Duodenal mucosa (tissue), 2 donors: ENCODE results near the gene ITPK1.

ENCODE experiments used
- H3K27ac ChIP-seq: one replicate; pipeline ENCODE4 v1.7.0; 2013; ENCODE audit warnings: low read depth, low read length
- H3K27me3 ChIP-seq, 2 donors: one replicate each; pipeline ENCODE4 v1.7.0; 2013; ENCODE audit warnings: low read length in 2 of 2, control low read depth in 1 of 2; ENCODE audit not compliant: insufficient read depth in 2 of 2, control insufficient read depth in 1 of 2
- H3K36me3 ChIP-seq, 2 donors: one replicate each; pipeline ENCODE4 v1.7.0; 2013; ENCODE audit warnings: low read length in 2 of 2, control low read depth in 1 of 2; ENCODE audit not compliant: insufficient read depth in 2 of 2, control insufficient read depth in 1 of 2
- H3K4me1 ChIP-seq, 2 donors: one replicate each; pipeline ENCODE4 v1.7.0; 2013; ENCODE audit warnings: low read length in 2 of 2, control low read depth in 1 of 2; ENCODE audit not compliant: insufficient read depth in 2 of 2, control insufficient read depth in 1 of 2
- H3K4me3 ChIP-seq, 2 donors: one replicate each; pipeline ENCODE4 v1.7.0; 2013; ENCODE audit warnings: low read length in 2 of 2, low read depth in 1 of 2
- H3K9ac ChIP-seq, 2 donors: one replicate each; pipeline ENCODE4 v1.7.0; 2013; ENCODE audit warnings: low read length in 2 of 2, low read depth in 1 of 2
- H3K9me3 ChIP-seq, 2 donors: one replicate each; pipeline ENCODE4 v1.7.0; 2013; ENCODE audit warnings: low read length in 2 of 2, control low read depth in 1 of 2; ENCODE audit not compliant: control insufficient read depth in 1 of 2

Gene ITPK1

DNA sequence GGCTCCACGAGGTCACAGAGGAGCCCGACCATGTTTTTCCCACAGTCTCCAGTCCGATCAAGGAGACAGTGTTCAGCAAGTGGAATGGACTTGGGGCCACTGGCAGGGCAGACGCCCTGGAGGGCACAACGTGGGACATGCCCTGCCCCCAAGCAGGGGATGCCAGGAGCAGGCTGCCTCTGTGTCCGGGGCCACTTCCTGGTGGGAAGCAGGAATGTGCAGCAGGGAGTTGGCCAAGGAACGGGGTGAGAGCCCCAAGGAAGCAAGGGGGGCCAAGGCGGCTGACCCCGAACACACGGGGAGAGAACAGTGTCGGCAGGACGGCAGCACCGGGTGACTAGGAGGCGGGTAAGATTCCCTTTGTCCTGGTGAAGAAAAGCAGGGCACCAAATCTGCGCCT, 100.2 kb downstream of the ITPK1 start:
- Histone ChIP-seq H3K27me3 (no peaks in the 10 kb centered on the region), H3K9ac (no peak overlapping the region), H3K4me3 (no peak overlapping the region), H3K4me1 (peaks cover 56 to 66% of the 10 kb centered on the region in 2 donors), H3K36me3 (peaks cover 5 to 34% of the 10 kb centered on the region in 2 donors), H3K9me3 (no peaks in the 10 kb centered on the region), H3K27ac (no peak overlapping the region)

DNA sequence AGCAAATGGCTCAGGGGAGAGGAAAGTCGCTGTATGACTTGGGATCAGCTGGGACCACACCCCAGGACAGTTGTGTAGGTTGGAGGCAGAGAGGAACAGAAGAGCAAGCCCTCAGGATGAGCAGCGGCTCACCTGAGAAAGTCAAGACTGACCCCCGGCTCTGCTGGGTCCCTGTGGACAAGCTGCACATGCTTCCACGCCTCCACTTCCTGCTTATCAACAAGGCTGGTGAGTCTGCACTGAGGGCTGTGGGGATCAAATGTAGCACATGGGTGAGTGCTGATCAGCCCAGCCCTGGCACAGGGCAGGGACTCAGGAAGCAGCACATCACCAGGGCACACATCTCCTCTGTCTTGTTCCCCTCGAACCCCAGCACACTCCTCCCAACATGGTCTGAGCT, 100.7 kb downstream of the ITPK1 start:
- peaks cover 60 to 67% of the 10 kb centered on the region in 2 donors for H3K4me1 ChIP-seq
- no peaks in the 10 kb centered on the region for H3K27me3 ChIP-seq
- H3K4me3 ChIP-seq: no peak overlapping the region
- no peak overlapping the region for H3K9ac ChIP-seq
- H3K36me3 ChIP-seq: peaks cover 5 to 32% of the 10 kb centered on the region in 2 donors
- H3K27ac ChIP-seq: no peak overlapping the region
- no peaks in the 10 kb centered on the region for H3K9me3 ChIP-seq

DNA sequence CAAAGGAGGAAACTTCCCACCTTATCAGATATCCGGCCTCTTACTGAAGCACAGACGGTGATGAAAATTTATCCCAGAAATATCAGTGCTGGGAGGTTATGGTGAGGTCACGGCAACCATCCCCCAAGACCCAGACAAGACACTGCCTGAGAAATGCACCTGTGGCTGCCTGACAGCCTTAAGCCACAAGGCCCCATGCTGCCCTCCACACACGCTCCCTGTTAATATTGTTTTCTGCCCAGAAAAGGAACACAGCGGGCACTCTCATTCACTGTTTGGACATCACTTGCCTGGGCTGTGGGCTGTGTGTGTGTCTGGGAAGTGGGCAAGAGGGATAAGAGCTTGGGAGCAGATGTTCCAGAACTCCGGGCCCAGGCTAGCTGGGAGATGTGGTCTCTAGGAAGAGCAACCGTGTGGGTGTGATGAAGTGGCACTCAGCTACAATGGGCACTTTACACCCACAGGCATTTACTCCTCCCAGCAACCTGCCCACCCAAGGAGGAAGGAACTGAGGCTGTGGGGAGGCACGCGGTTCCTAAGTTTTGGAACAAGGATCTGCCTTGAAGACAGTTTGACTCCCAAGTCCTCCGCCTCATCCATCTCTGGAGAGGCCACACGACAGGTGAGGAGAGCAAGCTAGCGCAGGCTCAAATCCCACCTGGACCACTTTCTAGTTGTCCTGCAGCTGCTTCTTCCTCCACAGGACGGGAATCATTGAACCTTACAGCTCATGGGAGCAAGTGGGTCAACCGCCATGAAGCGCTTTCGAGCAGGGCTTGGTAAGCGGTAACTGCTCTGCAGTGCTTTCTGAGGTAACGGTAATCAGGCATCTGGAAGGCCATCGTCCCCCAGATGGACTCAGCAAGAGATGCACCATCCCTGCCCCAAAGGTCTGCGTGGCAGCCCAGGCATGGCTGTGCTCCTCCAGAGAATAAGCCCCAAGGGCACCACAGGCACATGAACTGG, 101.4 kb downstream of the ITPK1 start:
- no peak overlapping the region for H3K9ac ChIP-seq
- H3K27ac ChIP-seq: no peak overlapping the region
- H3K27me3 ChIP-seq: no peaks in the 10 kb centered on the region
- peaks cover 61 to 67% of the 10 kb centered on the region in 2 donors for H3K4me1 ChIP-seq
- no peaks in the 10 kb centered on the region for H3K9me3 ChIP-seq
- no peak overlapping the region for H3K4me3 ChIP-seq
- H3K36me3 ChIP-seq: peaks cover 5 to 36% of the 10 kb centered on the region in 2 donors

DNA sequence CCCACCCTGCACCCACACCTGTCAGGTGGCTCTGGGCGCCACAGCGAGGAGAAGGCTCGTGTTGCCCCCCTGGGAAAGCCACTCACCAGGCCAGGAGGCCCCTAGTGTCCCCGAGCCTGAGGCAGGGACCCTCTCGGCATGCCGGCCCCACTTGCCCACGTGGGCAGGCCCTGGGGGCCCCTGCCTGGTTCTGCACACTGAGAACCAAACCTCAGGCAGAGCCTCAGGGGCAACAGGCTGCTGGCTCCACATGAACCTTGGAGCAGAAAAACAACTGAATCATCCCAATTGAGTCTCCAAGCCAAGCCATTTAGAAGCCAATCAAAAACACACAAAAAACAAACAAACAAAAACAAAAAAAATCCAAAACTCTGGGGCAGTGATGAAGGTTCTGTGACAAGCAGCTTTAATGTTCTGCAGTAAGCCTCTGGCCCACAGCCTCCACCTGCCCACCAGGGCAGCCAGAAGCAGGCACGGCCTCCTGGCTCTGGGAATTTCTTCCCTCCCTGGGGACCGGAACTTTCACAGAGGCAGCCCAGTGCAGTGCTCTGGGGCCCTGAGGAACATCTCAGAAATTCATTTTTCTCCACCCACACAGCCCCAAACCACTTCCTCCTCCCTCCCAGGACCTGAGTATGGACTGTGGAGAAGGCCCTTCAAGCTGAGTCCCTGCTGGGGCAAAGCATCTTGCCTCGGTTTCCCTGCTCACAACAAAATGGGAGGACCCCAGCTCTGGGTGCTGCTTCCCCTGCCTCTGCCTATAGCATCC, 102.6 kb downstream of the ITPK1 start:
- H3K4me1 ChIP-seq: peaks cover 57 to 69% of the 10 kb centered on the region in 2 donors
- peaks cover 5 to 37% of the 10 kb centered on the region in 2 donors for H3K36me3 ChIP-seq
- no peaks in the 10 kb centered on the region for H3K27me3 ChIP-seq
- H3K9ac ChIP-seq: peak overlapping the region in 1 of 2 donors; percentile 13
- no peak overlapping the region for H3K27ac ChIP-seq
- peak overlapping the region in 1 of 2 donors; percentile 35 for H3K4me3 ChIP-seq
- H3K9me3 ChIP-seq: no peaks in the 10 kb centered on the region

DNA sequence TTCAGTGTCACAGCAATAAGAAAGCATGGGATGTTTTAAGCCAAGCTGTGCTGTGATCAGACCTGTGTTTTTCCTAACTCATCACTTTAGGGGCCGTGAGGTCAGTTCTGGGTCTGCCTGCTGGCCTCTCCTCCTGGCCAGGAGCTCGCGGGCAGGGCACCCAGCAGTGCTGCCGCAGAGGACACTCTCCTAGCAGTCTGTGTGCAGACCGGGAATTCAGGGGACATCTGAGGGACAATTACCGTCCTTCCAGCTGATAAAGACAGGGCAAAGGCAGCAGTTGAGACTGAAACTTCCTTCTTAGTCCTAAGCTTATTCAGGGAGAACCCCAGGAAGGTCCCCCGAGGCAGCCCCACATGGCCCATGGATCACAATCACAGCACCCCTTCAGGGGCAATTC, 103.2 kb downstream of the ITPK1 start:
- peak overlapping the region in 1 of 2 donors; percentile 55 for H3K9ac ChIP-seq
- H3K4me1 ChIP-seq: peaks cover 62 to 71% of the 10 kb centered on the region in 2 donors
- no peaks in the 10 kb centered on the region for H3K27me3 ChIP-seq
- H3K9me3 ChIP-seq: no peaks in the 10 kb centered on the region
- H3K4me3 ChIP-seq: peak overlapping the region; percentile 34 to 35
- no peak overlapping the region for H3K27ac ChIP-seq
- H3K36me3 ChIP-seq: peaks cover 5 to 39% of the 10 kb centered on the region in 2 donors

DNA sequence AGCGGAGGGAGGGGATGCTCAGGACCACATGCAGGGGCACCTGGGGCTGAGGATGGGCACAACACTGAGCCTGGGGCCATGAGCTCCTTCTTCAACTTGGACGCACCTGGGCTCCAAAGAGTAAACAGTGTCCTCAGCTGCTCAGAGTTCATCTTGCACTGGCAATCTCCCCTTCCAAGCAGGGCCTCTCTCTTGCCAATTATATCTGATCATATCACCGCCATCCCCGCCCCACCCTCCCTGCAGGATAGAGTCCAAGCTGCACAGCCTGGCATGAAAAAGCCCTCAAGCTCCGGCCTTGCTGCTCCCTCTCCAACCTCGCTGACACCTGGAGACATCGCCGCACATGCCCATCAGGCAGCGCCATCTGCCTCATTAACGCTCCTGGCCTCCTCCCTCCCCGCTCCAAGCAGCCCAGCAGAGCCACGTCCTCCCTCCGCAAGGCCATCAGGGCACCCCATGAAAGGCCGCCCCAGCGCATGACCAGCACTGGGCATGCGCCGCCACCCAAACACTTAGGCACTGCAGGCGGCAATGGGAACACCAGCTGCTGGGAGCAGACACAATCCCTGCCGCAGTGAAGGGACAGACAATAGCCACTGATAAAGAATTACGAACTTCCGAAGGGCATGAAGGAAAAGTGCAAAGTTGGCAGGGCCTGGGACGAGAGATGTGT, 103.9 kb downstream of the ITPK1 start:
- H3K36me3 ChIP-seq: peaks cover 5 to 36% of the 10 kb centered on the region in 2 donors
- no peaks in the 10 kb centered on the region for H3K27me3 ChIP-seq
- peak overlapping the region; percentile 46 for H3K27ac ChIP-seq
- H3K4me3 ChIP-seq: peak overlapping the region; percentile 34 to 36
- H3K4me1 ChIP-seq: peaks cover 68 to 78% of the 10 kb centered on the region in 2 donors
- no peaks in the 10 kb centered on the region for H3K9me3 ChIP-seq
- peak overlapping the region; percentile 19 to 55 for H3K9ac ChIP-seq

DNA sequence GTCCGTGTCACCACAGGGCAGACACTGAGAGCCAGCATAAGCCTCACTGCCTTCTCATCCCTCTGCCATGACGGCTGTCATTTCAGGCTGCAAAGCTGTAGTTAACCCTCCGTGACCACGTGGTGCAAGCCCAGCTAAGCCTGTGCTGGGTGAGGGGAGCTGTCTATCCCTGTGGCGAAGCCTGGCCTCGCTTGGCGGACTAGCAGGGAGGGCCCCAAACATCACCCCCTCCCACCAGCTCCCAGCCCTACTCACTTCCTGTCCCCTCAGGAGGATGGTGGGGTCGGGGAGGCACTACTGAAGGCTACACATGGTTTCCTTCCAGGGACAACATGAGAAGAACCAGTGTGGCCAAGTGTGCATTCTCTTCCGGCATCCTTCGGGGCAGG, 104.6 kb downstream of the ITPK1 start:
- Histone ChIP-seq H3K27ac (peak overlapping the region; percentile 46), H3K9ac (peak overlapping the region; percentile 19 to 48), H3K36me3 (peaks cover 4 to 29% of the 10 kb centered on the region in 2 donors), H3K27me3 (no peaks in the 10 kb centered on the region), H3K4me3 (peak overlapping the region; percentile 7 to 36), H3K4me1 (peaks cover 74 to 83% of the 10 kb centered on the region in 2 donors), H3K9me3 (no peaks in the 10 kb centered on the region)

DNA sequence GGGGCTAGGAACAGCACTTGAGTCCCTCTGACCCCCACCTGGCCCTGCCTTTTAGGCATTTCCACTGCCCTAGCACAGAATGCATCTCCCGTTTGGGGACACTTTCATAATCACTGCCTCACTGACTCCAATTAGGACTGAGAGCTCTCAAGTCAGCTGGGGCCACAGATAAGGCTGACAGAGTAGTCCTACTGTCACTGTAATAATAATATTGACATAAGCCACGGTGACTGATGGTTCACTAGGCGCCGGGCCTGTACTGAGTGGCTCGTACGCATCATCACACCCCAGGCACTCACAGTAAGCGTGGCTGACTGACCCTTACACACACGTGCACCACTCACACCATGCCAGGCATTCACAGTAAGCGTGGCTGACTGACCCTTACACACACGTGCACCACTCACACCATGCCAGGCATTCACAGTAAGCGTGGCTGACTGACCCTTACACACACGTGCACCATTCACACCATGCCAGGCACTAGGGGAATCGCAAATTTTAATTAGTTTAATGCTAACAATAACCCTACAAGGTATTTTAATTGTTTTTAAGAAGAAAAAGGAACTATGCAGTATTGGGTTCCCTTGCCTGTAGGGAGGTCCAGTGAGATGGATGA, 105.1 kb downstream of the ITPK1 start:
- H3K27ac ChIP-seq: no peak overlapping the region
- peak overlapping the region; percentile 7 to 36 for H3K4me3 ChIP-seq
- H3K4me1 ChIP-seq: peaks cover 74 to 83% of the 10 kb centered on the region in 2 donors
- no peaks in the 10 kb centered on the region for H3K27me3 ChIP-seq
- peak overlapping the region; percentile 19 to 48 for H3K9ac ChIP-seq
- peaks cover 0 to 24% of the 10 kb centered on the region in 2 donors for H3K36me3 ChIP-seq
- no peaks in the 10 kb centered on the region for H3K9me3 ChIP-seq

DNA sequence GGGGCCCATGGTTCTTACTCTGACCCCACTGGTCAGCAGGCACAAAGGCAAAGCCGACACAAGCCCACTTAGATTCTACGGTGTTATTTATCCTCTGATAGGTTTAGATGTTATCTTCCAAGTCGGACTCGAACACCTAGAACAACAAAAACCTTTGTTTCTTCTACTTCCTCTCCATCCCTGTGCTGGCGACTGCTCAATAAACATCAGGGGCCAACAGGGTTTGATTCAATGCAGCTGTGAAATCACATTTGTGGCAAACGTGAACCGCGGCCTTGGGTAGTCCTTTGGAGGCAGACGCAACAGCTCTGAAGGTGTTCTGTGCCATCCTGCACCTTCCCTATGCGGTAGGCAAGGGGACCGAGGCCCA, 105.6 kb downstream of the ITPK1 start:
- no peaks in the 10 kb centered on the region for H3K9me3 ChIP-seq
- peaks cover 0 to 20% of the 10 kb centered on the region in 2 donors for H3K36me3 ChIP-seq
- no peak overlapping the region for H3K27ac ChIP-seq
- peaks cover 74 to 83% of the 10 kb centered on the region in 2 donors for H3K4me1 ChIP-seq
- no peaks in the 10 kb centered on the region for H3K27me3 ChIP-seq
- H3K9ac ChIP-seq: peak overlapping the region; percentile 10 to 34
- H3K4me3 ChIP-seq: no peak overlapping the region
